GM19324 (cell line): ENCODE data around the gene ACAA1.
"Not testable (repeated sequence)": the region's sequence is repeated elsewhere in the genome, so short reads cannot be mapped to it uniquely, and the experiment has no call there.

Experiments
- ATAC-seq: cut with Tn5 transposase; IDR thresholded peaks from one replicate; pipeline ENCODE4 v1.9.1; 2021; ENCODE audit warnings: mild to moderate bottlenecking, moderate library complexity; ENCODE audit not compliant: unreplicated experiment, low FRiP score

Gene ACAA1

DNA sequence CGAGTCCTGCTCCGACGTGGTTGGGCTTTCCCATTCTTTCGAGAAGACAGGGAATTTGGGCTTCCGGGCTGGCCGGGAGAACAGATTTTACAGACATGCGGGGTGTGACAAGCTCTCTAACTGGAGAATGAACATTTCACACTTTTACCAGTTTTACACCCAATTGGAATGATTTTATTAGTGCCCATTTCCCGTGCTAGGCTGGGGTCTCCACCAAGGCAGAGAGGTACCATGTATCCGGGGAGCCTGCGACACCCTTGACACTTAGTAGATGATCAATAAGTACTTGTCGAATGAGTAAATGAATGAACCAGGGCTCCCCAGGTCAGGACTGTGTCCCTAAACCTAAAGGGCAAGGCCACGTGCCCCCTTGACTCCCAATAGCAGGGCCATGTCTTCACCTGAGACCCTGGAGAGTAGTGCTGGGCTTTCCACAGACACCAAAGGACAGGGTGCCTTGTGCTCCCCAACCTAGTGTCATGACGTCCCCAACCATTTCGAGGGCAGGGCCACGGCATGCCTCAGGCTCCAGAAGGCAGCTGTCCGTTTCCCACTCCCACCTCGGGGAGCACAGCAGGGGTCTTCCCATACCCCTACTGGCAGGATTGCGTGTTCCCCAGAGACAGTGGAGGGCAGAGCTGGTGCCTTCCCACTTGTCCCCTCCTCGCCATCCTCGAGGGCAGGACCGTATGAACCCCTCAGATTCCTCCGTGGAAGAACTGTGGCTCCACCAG lies 855 bp upstream of the ACAA1 start:
- ATAC-seq = no peak

DNA sequence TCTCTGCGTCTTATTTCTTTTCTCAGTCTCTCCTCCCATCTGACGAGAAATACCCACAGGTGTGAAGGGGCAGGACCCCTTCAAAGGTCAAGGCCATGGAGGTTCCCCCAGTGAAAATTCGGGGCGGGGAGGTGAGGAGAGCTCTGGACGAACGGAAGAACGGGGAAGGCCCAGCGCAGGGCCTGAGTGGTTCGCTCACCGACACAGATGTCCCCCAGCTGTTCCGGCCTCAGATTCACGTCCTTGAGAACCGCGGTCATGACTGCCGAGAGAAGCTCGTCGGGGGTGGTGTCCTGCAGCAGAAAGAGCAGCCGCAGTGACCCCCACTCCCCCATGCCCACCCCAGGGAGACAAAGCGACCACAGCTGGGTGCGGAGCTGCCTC lies 542 bp downstream of the ACAA1 start:
- ATAC-seq = no peak

DNA sequence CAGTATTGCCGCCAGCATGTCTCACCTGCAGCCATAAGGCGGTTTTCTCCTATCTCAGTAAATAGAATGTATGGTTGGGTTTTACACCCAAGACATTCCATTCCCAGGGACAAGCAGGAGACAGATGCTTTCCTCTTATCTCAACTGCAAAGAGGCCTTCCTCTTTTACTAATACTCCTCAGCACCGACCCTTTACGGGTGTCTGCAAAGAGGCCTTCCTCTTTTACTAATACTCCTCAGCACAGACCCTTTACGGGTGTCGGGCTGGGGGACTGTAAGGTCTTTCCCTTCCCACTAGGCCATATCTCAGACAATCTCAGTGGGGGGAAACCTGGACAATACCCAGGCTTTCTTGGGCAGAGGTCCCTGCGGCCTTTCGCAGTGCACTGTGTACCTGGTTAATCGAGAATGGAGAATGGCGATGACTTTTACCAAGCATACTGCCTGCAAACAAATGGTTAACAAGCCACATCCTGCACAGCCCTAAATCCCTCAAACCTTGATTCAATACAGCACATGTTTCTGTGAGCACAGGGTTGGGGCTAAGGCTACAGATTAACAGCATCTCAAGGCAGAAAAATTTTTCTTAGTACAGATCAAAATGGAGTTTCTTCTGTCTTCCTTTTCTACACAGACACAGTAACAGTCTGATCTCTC lies 1.2 kb downstream of the ACAA1 start:
- ATAC-seq = not testable (repeated sequence)

DNA sequence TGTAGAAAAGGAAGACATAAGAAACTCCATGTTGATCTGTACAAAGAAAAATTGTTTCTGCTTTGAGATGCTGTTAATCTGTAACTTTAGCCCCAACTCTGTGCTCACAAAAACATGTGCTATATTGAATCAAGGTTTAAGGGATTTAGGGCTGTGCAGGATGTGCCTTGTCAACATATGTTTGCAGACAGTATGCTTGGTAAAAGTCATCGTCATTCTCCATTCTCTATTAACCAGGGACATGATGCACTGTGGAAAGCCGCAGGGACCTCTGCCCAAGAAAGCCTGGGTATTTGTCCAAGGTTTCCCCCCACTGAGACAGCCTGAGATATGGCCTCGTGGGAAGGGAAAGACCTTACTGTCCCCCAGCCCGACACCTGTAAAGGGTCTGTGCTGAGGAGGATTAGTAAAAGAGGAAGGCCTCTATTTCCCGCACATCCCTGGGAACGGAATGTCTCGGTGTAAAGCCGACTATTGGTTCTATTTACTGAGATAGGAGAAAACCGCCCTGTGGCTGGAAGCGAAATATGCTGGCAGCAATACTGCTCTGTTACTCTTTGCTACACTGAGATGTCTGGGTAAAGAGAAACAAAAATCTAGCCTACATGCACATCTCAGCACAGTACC lies 2.3 kb downstream of the ACAA1 start:
- not testable (repeated sequence) for ATAC-seq

DNA sequence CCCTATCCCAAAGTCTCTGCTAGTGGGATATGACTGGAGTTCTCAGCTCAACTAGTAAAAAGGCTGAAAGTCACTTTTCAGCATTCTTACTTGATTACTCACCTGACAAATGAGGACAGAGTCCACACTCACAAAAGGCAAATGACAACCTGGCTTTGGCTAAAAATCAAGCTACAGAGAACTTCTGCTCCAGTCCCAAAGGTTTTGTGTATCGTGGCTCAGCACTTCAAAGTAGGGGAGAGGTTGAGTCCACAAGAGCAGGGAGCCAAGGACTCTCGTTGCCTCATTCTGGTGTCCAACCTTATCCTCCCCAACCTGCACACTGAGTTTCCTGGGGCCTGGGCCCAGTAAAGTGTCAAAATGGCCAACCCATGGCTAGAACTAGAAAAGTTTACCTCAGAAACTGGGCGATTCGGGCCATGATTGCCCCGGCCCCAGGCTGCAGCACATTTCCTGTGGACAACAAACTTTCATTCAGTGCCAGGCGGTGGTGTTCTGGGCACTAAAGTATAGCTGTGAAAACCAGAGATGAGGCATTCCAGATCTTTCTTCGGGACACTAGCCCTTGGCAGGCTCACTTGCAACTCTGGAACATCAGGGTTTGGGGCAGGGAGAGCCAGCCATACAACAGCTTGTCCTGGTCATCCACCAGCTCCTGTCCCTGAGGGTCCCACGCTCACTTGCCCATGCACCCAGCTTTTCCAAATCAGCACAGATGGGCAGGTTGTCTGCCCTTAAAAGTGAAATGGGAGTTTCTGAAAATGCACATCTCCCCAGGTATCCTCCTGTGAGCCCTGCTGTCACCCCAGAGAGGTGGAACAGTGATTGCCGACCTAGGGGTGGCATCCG lies 3.1 kb downstream of the ACAA1 start:
- no peak for ATAC-seq

DNA sequence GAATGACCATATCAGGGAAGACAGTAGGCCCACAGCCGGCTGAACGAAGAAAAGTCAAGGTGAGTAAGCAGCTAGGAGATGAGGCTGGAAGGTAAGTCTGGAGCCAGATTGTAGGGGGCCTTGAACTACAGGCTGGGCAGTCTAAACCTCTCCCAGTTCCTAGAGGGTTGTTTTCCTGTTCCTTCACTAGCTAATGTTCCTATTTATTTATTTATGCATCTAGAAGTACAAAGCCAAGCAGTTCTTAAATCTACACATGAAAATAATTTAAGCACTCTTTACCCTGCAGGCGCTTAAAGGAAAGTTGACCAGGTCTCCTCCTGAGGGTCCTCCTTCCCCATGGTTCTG lies 3.7 kb downstream of the ACAA1 start:
- no peak for ATAC-seq

DNA sequence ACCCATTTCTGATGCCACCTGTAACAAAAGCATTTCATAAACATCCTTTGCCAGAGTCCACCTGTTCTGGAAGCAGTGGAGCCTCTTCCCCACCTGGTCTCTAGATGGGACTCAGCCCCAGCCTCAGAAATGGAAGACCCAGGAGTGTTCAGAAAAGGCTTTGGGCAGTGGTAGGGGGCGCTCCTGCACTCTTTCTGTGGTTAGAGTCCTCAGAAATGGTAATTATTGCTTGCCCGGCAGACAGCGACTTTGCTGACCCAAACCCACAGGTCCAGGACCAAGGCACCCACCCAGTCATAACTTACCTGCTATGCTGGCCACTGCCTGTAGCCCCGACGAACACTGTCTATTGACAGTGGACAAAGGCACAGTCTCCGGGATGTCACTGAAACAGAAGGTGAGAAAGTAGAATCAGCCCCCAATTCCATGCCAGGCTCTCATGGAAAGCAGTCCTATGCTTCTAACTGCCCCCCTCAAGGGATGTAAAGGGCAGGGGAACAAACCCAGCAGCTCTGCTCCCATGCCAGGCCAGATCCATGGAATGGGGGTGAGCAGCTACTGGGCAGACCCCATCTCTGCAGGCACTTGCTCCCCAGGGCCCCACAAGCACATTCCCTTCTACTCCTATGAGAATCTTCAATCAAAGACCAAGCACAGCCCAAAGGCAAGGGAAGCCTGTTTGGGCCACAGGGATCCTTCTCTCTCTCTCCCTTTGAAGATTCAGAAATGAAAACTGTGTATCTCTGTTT lies 5.1 kb downstream of the ACAA1 start:
- ATAC-seq = no peak

DNA sequence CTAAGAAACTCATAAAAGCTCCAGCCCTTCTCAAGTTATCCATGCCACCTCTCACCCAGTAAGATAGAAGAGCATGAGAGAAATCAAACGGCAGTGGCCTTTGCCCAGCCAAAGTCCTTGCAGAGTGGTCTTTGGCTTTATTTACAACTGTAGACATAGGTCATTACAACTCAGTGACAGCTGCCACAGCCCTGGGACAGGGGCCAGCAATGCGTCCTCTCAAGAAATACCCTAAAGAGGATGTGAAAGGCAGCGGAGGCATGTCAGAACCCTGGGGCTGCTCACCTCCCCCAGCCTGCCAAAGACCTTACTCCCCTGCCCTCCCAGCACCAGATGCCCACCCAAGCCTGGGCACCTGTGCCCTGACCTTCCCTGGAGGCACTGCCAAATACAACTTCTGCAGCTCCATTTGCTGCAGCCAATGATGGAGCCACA lies 6.3 kb downstream of the ACAA1 start:
- ATAC-seq = no peak

DNA sequence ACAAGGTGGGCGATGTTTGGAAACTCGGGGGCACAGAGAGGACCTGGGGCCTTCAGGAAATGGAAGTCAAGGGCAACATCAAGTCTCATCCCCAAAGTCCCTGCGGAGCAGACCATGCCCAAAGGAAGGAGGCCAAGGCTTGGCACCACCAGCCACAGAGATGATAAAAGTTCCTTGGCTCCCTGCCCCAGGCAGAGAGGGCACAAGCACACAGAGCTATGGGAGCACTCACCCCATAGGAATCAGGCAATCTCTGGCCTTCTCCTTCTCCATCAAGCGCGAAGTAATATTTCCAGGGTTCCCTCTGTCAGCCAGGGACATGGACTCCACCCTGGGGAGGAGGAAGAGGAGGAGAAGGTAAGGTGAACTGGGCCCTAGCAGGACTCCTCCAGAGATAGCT lies 7.9 kb downstream of the ACAA1 start:
- no peak for ATAC-seq

DNA sequence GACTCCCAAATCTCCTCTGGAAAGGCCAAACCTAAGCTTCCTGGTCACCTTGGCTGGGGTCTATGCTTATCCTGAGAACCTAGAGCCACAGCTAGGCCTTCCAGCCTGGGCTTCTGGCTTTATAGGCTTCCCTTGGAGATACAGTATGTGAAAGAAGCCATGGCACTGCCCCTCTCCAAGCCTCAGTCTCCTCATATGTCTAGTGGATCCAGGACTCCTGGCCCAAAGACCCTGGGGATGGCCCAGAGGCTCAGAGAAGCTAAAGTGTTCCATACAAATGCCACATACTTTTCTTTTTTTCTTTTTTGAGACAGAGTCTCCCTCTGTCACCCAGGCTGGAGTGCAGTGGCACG lies 8.6 kb downstream of the ACAA1 start:
- no peak for ATAC-seq

DNA sequence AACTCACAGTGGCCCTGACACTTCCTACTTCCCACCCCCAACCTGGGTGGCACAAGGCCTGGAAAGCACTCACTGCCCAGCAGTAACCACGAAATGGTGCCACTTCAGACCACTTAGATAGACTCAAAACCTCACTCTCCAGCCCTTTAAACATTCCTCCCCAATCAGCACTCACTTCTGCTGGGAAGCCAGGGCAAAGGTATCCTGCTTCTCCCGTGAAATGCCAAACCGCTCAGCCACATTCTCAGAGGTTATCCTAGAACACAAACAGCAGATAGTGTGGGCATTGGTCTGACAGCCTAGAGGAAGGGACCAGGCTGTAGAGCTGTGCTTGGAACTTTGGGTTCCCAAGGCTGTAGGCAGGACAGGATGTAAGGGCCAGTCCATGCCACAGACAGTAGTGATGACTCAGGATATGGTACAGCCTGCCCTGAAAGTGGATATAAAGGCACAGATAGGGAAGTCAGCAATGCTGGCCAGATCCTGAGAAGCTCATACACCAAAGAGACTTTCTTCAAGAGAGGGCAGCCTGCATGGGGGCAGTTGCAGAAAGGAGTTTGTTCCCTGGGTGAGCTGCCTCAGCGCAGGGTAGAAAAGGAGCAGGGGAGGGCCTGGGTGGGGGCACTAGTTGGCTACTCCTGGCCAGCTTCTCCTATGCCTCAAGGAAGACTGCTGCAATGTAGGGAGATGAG lies 9.2 kb downstream of the ACAA1 start:
- ATAC-seq = no peak

DNA sequence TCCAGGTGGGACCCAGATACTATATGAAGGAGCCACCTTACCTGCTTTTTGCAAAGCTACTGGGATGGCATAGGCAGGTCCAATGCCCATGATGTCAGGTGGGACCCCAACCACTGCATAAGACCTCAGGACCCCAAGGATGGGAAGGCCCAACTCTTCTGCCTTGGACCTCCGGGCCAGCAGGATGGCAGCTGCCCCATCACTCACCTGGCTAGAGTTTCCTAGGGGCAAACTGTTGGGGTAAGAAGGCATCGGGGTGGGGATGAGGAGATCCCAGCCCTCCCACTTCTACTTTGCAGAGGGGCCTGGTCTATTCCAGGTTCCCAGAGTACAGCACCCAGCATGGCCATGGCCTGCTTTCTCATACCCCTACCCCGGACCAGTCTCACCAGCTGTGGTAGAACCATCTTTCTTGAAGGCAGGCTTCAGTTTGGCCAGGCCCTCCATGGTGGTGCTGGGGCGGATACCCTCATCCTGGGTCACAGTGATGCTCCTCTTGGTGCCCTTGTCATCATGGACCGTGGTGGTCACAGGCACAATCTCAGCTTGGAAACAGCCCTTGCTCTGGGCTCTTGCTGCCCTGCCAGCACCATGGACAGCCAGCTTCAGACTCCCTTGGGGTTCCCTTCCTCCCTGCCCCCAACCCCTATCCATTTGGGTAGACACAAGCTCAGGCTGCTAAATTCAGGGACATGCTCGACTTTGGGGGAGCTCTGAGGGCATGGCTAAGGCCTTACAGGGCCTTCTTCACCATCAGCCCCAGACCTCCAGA lies 10.6 kb downstream of the ACAA1 start:
- no peak for ATAC-seq

DNA sequence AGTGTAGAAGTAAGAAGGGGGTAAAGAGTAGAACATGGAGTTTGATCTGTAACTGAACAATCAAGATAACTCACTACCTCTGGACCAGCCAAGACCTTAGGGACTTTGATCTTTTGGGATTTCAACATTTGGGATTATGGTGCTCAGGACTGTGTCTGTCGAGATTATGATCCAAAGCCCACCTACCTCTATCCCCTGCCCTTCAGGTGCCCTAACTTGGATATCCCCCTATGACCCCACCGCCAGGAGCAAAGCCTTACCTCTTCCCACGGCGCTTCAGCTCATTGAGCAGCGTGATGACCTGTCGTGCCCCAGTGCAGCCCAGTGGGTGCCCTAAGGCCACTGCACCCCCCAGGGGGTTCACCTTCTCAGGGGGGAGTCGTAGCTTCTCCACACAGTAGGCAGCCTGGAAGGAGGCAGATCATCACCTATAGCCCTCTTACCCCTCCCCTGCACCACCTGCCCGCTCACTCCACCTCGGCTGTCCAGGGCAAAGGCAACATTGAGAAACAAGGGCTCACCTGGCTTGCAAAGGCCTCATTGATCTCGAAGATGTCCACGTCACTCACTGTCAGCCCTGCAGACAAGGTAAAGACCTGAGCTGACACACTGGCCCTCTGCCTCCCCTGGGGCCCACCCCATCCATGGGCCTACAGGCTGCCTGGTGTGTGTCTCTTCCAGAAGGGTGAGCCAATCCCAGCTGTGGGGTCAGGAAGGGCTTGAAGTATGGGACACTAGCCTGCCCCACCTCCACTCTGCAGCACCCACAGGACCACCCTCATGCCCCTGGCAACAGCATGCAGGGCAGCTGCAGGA lies 11.4 kb downstream of the ACAA1 start:
- no peak for ATAC-seq

DNA sequence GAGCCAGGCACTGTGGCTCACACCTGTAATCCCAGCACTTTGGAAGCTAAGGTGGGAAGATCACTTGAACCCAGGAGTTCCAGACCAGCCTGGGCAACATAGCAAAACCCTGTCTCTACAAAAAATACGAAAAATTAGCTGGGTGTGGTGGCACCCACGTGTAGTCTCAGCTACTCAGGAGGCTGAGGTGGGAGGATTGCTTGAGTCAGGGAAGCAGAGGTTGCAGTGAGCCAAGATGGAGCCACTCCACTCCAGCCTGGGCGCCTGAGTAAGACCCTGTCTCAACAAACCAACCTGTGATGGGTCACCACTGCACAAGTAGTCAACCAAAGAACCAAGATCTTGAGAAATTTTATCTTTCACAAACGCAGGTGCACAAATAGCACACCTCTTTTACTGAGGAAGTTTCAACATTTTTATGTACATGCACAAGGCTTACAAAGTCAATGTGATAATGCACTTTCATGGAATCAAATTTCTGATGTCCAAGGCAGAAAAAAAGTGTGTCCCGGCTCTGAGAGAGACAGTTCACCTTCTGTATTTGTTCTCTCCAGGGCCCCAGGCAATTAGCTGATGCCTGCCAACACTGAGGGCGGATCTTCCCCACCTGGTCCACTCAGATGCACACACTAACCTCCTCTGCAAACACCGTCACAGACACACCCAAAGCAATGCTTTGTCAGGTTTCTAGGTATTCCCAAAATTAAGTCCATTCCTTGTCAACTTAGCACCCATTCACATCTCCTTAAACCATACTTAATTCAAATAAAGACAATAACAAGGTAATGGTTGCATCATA lies 12.4 kb downstream of the ACAA1 start:
- ATAC-seq = no peak

DNA sequence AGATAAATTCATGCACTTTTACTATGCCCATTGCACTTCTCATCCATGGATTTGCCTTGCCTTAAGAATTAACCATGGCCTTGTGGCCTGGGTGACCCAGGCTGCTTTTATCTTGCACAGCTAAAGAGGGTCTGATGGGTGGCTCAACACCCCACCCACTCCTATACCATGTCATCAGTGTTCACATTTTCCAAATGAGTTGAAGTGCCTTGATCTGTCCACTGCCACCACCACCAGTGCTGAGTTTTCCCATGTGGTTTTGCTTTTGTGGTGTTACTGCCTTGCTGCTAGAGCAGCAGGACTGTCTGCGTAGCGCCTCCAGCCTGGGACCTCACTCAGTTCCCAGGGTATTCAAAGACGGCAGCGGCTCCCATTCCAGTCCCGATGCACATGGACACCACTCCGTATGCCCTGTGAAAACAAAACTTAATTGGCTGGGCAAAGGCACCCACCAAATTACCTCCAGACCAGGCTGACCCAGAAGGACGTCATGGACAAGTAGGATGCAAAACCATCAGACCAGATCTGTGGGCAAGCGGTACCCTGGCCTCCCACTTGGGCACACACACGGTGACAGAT lies 14.1 kb downstream of the ACAA1 start:
- no peak for ATAC-seq

DNA sequence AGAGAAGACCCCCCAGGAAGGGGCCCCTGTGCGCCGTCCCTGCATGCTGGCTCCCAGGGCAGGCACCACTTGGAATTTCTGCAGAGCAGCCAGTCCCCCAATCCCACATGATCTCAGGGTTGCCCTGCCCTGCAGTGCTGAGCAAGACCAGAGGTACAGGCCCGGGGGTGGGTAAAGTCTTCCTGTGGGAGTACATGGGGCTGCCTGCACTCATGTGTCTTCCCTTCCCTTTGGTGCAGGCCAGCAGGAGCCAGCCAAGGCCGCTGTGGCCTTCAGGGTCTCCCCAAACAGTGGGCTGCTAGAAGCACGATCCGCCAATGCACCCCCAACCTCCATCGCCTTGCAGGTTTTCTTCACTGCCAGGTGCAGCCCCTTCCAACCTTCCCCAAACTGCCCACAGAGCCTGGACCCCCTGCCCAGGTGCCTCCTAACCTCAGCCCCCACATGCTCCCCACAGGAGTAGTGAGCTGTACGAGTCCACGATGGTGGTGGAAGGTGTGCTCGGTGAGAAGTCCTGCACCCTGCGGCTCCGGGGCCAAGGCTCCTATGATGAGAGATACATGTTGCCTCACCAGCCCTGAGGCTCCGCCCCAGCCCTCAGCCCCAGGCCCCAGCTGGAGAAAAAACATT lies 15.0 kb downstream of the ACAA1 start:
- ATAC-seq = no peak

DNA sequence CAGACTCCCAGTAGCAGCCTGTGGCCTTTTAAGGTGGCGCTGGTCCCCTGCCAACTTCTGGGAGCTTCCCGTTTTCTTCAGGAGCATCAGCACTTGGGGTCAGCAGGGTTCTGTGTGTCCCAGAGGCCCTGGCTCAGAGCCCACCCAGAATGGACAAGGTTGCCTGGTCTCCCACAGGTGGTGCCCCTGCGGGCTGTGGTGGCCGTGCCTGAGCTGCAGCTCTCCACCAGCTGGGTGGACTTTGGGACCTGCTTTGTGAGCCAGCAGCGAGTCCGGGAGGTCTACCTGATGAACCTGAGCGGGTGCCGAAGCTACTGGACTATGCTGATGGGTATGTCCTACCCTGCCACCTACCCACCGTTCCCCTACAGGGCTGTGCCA lies 15.5 kb downstream of the ACAA1 start:
- ATAC-seq = no peak
